ENCODE measurements around the gene GYG2. TPM values are rescaled to one million over a fixed set of nuclear protein-coding genes. Genes with fewer than 3 reads are reported as not detected.

Gene GYG2
- total RNA-seq, 1 experiment from 2014 or later = not detected

GRCh38 chrX:2931612-2932011, 102.9 kb downstream of the GYG2 start:
- H3K27ac ChIP-seq (ENCODE audit: low read depth, low read length) = no peak overlapping the region
- H3K4me3 ChIP-seq (replicated peaks in 1 of 2; ENCODE audit: low read depth in 1 of 2, low read length in 2 of 2) = no peak overlapping the region
- H3K27me3 ChIP-seq (ENCODE audit: insufficient read depth, low read length) = no peaks in the 10 kb centered on the region
- H3K9ac ChIP-seq (ENCODE audit: low read length) = no peak overlapping the region
- H2AFZ ChIP-seq (ENCODE audit: low read depth, low read length, poor library complexity, severe bottlenecking) = no peak overlapping the region
- intact Hi-C loops (cut with micrococcal nuclease) = no loop called here
- TF ChIP-seq, protein P1, sequence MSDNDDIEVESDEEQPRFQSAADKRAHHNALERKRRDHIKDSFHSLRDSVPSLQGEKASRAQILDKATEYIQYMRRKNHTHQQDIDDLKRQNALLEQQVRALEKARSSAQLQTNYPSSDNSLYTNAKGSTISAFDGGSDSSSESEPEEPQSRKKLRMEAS (IDR thresholded peaks at IDR 0.05) = no peak
- no peak for TF ChIP-seq EGR1 (IDR thresholded peaks at IDR 0.05; ENCODE audit: low read depth)
- no peak for TF ChIP-seq ELF1 (IDR thresholded peaks at IDR 0.05; ENCODE audit: borderline replicate concordance, low read depth)
- TF ChIP-seq CEBPB (IDR thresholded peaks at IDR 0.05; ENCODE audit: low read depth) = no peak
- TF ChIP-seq FOSL1 (IDR thresholded peaks at IDR 0.05; ENCODE audit: low read depth) = no peak
- TF ChIP-seq YY1 (IDR thresholded peaks at IDR 0.05; ENCODE audit: extremely low read depth, insufficient replicate concordance, low read depth, low read length) = no peak
- TF ChIP-seq EZH2phosphoT487 (IDR thresholded peaks at IDR 0.05; ENCODE audit: borderline replicate concordance) = no peak
- DNase-seq (ENCODE audit: low read depth, low spot score) = no peak
- BruUV-seq (replicated peaks) = no TSS peak
- ChIA-PET CTCF (no interaction called here), POLR2A (no interaction called here), RAD21 (ENCODE audit: low non-redundant PET in 1 of 2, low total read pairs in 2 of 2, uncharacterized antibody in 2 of 2, unreplicated experiment in 2 of 2) (no interaction called here)
- no peaks in the 10 kb centered on the region for H3K36me3 ChIP-seq (ENCODE audit: control insufficient read depth in 1 of 2, insufficient read depth in 2 of 2, low read length in 2 of 2)
- no peaks in the 10 kb centered on the region for H3K79me2 ChIP-seq (ENCODE audit: insufficient read depth, low read length)
- H4K20me1 ChIP-seq (ENCODE audit: insufficient read depth) = no peaks in the 10 kb centered on the region
- H3K9me2 ChIP-seq (ENCODE audit: insufficient read depth) = no peaks in the 10 kb centered on the region
- H3K9me3 ChIP-seq (ENCODE audit: control insufficient read depth in 1 of 2, insufficient read depth in 1 of 2, low read depth in 1 of 2, low read length in 2 of 2) = no peaks in the 10 kb centered on the region
- H3K4me1 ChIP-seq (ENCODE audit: control insufficient read depth in 1 of 2, insufficient read depth in 2 of 2, low read length in 2 of 2) = no peaks in the 10 kb centered on the region; a peak in 1 of 4 replicates
- no peak for ATAC-seq
- H3K4me2 ChIP-seq (ENCODE audit: low read length) = no peak overlapping the region

Other genes with a start within 250 kb of the GYG2 start
- 59.6 TPM for gene CD99, start 137.6 kb upstream of the GYG2 start, total RNA-seq (2021; ENCODE audit: unreplicated experiment)
- not detected for gene XG, start 76.9 kb upstream of the GYG2 start, total RNA-seq (2021; ENCODE audit: unreplicated experiment)
- gene ARSD, start 100.4 kb downstream of the GYG2 start, total RNA-seq (2021; ENCODE audit: unreplicated experiment) = 8.0 TPM
- not detected for gene ARSH, start 177.6 kb downstream of the GYG2 start, total RNA-seq (2021; ENCODE audit: unreplicated experiment)
- gene ARSF, start 212.5 kb downstream of the GYG2 start, total RNA-seq (2021; ENCODE audit: unreplicated experiment) = not detected

Measured in HCT116 (cell line).